HepG2 (cell line): Measurements from ENCODE around the gene TRPC1. TPM values are rescaled to one million over a fixed set of nuclear protein-coding genes. Genes with fewer than 3 reads are reported as not detected.

Experiments
- AKNA ChIP-seq: sonication (generic); formaldehyde crosslinking; IDR thresholded peaks from 2 replicates; pipeline ENCODE4 v1.4.0; 2020; ENCODE audit warnings: missing genetic modification reagents, borderline replicate concordance
- BCLAF1 ChIP-seq: fragments of 450-650 bp; IDR thresholded peaks from 2 replicates; pipeline ENCODE4 v1.6.1; 2017; ENCODE audit warnings: mild to moderate bottlenecking
- CBX1 ChIP-seq: IDR thresholded peaks from one replicate; pipeline ENCODE4 v1.6.1; 2016; ENCODE audit warnings: antibody characterized with exemption, low read depth
- HNRNPLL ChIP-seq: fragments of 200-400 bp; formaldehyde crosslinking; IDR thresholded peaks from 2 replicates; pipeline ENCODE4 v1.6.1; 2017; ENCODE audit warnings: mild to moderate bottlenecking, low read depth, low read length; ENCODE audit not compliant: poor library complexity, severe bottlenecking
- HOMEZ ChIP-seq: IDR thresholded peaks from 2 replicates; pipeline ENCODE4 v1.6.1; 2016; ENCODE audit warnings: low read depth
- MZF1 ChIP-seq: sonication (generic); formaldehyde crosslinking; IDR thresholded peaks from 2 replicates; pipeline ENCODE4 v1.8.1; 2023; ENCODE audit warnings: mild to moderate bottlenecking, missing genetic modification reagents, borderline replicate concordance
- SMAD9 ChIP-seq: sonication (generic); formaldehyde crosslinking; IDR thresholded peaks from 2 replicates; pipeline ENCODE4 v1.5.1; 2020; ENCODE audit warnings: mild to moderate bottlenecking, missing genetic modification reagents
- SRSF1 ChIP-seq: fragments of 200-400 bp; formaldehyde crosslinking; optimal IDR thresholded peaks from 2 replicates; pipeline ENCODE3; 2017; ENCODE audit warnings: mild to moderate bottlenecking, low read depth, low read length, moderate library complexity
- THAP9 ChIP-seq: sonication (generic); formaldehyde crosslinking; IDR thresholded peaks from 2 replicates; pipeline ENCODE4; 2020; ENCODE audit warnings: missing genetic modification reagents, mild to moderate bottlenecking, borderline replicate concordance
- YY1 ChIP-seq: IDR thresholded peaks from 2 replicates; pipeline ENCODE4 v1.6.1; 2011; ENCODE audit warnings: low read length, low read depth, moderate library complexity, mild to moderate bottlenecking; ENCODE audit not compliant: insufficient read depth, insufficient replicate concordance
- ZFP36L1 ChIP-seq: sonication (generic); formaldehyde crosslinking; IDR thresholded peaks from 2 replicates; pipeline ENCODE4 v1.8.0; 2022; ENCODE audit warnings: mild to moderate bottlenecking, missing genetic modification reagents, moderate library complexity
- ZFP82 ChIP-seq: sonication (generic); formaldehyde crosslinking; IDR thresholded peaks from 2 replicates; pipeline ENCODE4 v1.5.1; 2020; ENCODE audit warnings: mild to moderate bottlenecking, missing genetic modification reagents, borderline replicate concordance
- ZFY ChIP-seq: sonication (generic); formaldehyde crosslinking; IDR thresholded peaks from 2 replicates; pipeline ENCODE4 v1.4.0; 2020; ENCODE audit warnings: missing genetic modification reagents
- ZNF17 ChIP-seq: sonication (generic); formaldehyde crosslinking; IDR thresholded peaks from 2 replicates; pipeline ENCODE4 v1.5.0; 2020; ENCODE audit warnings: mild to moderate bottlenecking, missing genetic modification reagents
- ZNF567 ChIP-seq: sonication (generic); formaldehyde crosslinking; IDR thresholded peaks from 2 replicates; pipeline ENCODE4 v1.8.1; 2023; ENCODE audit warnings: mild to moderate bottlenecking, missing genetic modification reagents, borderline replicate concordance
- ZNF652 ChIP-seq: IDR thresholded peaks from 2 replicates; pipeline ENCODE4 v1.6.1; 2016; ENCODE audit warnings: low read depth, borderline replicate concordance
- polyA plus RNA-seq, 8 experiments: library from polyadenylated mRNA; depleted of rRNA in 3 of 8; stranded (reverse) in 7 of 8; unstranded in 1 of 8; fragments of >200 nt; fragmentation: Illumina TruSeq in 4 of 8; extraction: Trizol in 4 of 8; gene quantifications; 2 replicates each; pipeline versions ENCODE4 v1.2.1 to v1.2.3, GENCODE V29; 2011 to 2016; ENCODE audit warnings: low read depth in 4 of 8, missing spikeins in 1 of 8, mixed read lengths in 1 of 8; ENCODE audit not compliant: insufficient read depth in 1 of 8
- total RNA-seq, 5 experiments: library from RNA; depleted of rRNA; stranded (reverse); fragments of >200 nt; fragmentation: Illumina TruSeq; extraction: Trizol; gene quantifications; 2 replicates each; pipeline ENCODE4 v1.2.3, GENCODE V29; 2016; ENCODE audit warnings: low read depth in 1 of 5

The TRPC1 gene
- total and polyA plus RNA-seq, 2 of the 13 experiments (the other 11 are each of a cell fraction or from before 2014, with no cell fraction given) = 10.8 to 13.1 TPM

GRCh38 chr3:142828703-142829305 lies 105.0 kb downstream of the TRPC1 start (continued):
- TF ChIP-seq ZFP36L1 (no peak), BCLAF1 (no peak), SRSF1 (no peak), MZF1 (CRISPR knock-in tag) (no peak), ZNF567 (CRISPR knock-in tag) (no peak), ZFY (CRISPR knock-in tag) (no peak), YY1 (peak; percentile 41), AKNA (CRISPR knock-in tag) (no peak), THAP9 (CRISPR knock-in tag) (no peak), HOMEZ (CRISPR knock-in tag) (no peak), SMAD9 (CRISPR knock-in tag) (no peak), HNRNPLL (no peak), ZFP82 (CRISPR knock-in tag) (no peak), ZNF652 (peak; percentile 35; the same call in 1 of the 2 replicates), ZNF17 (CRISPR knock-in tag) (no peak), CBX1 (no peak)
